Activated CD8-positive, alpha-beta memory T cell treated with anti-CD3 and anti-CD28 coated beads, Interleukin-2, amount 50 U/mL, for 48 hours (primary cell): Measurements from ENCODE around the gene SCPEP1.
A peak's percentile ranks its signal among the peaks of the same experiment; 100 is the strongest.

Source experiments
- DNase-seq: peaks from one replicate; pipeline ENCODE4 v3.0.0-alpha.2; 2020

Gene SCPEP1

DNA sequence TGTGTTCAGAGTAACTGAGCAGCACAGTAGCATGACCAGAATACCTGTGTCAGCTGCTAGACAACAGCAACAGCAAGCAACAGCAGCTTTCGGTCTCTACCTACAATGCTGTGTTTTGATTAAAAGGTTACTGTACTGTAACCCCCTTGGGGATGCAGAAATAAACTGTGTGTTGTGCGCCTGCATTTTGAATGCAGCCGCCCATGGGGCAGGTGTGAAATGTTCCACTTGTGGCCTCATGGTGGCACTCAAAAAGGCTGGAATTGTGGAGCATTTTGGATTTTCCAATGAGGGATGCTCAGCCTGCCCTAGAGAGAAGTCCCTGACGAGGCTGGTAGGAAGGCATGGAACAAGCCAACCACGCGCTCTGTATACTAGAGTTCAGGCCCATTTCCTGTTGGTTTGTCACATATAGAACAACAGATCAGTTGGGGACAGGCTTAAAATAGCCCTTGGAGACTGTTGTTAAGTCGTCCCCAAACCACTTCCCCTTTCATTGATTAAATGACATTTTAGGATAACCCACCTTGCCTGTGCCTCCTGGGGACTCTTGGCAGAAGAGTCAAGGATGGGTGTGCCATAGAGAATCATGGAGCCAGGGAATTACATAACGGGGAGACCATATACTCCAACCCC lies 27.1 kb downstream of the SCPEP1 start:
- no peak for DNase-seq

DNA sequence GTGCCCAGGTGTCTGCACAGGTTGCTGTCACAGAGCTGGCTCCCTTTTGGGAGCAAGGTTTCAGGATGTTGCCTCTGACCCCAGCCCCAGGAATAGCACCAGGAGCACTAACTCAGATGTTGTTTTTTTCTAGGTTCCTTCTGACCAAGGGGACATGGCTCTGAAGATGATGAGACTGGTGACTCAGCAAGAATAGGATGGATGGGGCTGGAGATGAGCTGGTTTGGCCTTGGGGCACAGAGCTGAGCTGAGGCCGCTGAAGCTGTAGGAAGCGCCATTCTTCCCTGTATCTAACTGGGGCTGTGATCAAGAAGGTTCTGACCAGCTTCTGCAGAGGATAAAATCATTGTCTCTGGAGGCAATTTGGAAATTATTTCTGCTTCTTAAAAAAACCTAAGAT lies 28.1 kb downstream of the SCPEP1 start:
- DNase-seq = no peak

DNA sequence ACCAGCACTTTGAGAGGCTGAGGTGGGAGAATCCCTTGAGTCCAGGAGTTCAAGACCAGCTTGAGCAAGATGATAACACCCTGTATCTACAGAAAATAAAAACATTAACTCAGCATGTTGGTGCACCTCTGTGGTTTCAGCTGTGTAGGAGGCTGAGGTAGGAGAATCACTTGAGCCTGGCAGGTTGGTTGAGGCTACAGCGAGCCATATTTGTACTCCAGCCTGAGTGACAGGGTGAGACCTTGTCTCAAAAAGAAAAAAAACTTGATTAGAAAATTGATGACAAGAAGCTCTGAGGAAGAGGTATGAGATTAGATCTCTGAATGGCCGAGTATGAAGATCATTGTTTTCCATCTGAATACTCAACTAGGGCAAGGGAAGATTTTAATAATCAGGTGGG lies 31.0 kb downstream of the SCPEP1 start:
- no peak for DNase-seq

DNA sequence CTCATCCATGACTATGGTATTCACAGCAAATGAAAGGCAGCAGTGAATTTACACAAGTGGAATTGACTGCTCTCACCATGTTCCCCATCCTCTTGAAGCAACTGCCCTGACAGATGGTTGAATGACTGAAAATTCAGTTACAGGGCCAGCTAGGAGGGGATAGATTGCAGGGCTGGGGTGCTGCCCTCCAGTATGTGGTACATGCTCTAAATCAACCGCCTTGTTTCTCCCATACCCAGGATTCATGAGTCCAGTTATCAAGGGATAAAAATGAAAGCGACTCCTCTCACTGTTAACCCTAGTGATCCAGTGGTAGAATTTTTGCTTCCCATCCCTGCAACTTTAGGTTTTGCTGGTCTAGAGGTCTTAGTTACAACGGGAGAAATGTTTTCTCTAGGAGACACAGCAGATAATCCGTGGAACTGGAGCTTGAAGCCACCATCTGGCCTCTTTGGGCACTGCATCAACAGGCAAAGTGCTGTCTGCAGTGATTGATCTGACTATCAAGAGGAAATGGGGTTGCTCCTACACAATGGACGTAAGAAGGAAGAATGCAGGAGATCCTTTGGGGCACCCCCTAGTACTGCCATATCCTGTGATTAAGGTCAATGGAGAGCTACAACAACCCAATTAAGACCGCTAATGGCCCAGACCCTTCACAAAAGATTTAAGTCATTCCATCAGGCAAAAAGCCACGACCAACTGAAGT lies 32.0 kb downstream of the SCPEP1 start:
- DNase-seq = peak; percentile 66

DNA sequence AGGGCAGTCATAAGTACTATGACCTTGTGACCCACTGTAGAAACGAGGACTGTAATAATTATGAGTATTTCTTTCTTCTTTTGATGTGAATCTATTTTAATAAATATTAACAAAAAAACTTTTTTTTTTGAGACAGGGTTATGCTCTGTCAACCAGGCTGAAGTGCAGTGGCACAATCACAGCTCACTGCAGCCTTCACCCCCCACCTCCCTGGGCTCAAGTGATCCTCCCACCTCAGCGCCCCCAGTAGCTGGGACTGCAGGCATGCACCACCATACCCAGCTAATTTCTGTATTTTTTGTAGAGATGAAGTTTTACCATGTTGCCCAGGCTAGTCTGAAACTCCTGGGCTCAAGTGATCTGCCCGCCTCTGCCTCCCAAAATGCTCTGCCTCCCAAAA lies 32.6 kb downstream of the SCPEP1 start:
- no peak for DNase-seq

DNA sequence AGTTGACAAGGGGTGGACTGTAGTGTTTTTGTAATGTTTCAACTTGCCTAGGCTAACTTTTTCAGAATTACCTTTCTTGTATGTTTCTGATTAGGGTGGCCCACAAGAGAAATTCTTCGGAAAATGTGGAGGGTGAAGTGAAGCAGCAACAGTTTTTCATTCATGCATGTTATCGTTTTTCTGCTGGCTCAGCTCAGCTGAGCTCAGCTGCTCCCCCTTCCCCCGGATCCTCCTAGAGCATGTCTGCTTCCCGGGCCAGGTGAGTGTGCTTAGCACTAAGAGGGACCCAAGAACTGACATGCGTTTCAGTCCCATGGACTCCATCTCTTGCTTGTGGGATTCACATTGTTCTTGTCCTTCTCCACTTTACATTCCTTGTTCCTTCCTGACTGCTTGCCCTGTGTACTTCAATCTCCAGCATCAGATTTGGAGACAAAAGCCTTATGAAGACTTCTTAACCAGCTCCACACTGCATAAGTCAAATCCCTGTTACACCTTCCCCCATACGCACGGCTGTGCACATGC lies 33.6 kb downstream of the SCPEP1 start:
- DNase-seq = no peak

DNA sequence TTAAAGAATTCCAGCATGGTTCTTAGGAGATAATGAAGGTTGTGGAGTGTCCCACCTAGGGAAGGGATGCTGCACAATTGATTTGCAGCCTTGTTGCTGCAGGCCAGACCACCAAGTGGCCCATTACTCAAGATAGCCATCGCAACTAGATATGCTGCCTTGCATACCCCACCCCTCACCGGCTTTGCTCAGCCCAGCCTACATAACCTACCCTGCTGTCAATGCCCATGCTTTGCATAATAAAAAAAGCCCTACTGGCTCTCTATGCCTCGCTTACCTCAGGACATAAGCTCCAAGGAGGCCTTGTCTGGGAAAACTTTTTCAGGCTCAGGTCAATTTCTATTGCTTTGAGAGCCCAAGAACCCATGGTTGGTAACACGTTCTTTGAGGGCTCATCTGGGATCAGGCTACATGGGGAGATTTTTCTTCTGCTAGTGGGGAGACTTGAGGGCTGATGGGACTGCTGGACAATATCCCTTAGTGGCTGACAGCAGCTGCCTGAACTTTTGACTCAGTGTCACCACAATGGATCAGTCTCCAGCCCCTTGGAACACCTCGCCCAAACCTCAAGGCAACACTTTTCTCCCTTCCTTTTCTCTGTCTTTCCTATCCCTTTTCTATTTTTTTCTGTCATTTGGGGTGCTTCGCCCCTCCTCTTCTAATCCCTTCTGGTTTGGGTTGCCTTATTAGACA lies 38.3 kb downstream of the SCPEP1 start:
- no peak for DNase-seq

DNA sequence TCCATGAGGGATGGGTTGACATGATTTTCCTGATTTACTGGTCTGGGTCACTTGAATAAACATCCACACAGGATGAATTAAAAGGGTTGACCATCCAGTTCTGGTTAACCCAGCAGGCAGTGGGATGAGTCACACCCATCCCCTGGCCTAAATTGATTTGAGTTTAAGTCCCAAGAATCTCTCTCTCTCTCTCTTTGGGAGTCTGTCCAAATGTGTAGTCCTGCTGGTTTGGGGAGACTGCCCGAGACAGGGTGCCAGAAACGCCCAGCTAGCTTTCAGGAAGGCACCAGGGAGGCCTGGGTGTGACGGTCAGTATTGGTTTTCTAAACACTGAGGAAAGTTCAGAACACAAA lies 38.8 kb downstream of the SCPEP1 start:
- DNase-seq = no peak

DNA sequence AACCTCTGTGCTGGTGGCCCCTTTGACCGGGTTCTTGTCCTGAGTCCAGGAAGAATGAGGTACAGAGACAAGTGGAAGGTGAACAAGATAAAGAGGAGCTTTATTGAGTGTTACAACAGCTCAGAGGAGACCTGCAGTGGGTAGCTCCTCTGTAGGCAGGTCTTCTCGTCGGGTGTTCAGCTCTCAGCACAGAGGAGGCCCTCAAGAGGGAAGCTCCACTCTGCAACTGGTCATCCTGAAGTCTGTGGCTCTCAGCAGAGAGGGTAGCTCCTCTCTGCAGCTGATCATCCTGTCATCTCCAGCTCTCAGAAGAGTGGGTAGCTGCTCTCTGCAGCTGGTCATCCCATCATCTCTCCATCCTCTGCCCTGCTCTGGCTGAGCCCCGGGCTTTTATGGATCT lies 39.7 kb downstream of the SCPEP1 start:
- no peak for DNase-seq

DNA sequence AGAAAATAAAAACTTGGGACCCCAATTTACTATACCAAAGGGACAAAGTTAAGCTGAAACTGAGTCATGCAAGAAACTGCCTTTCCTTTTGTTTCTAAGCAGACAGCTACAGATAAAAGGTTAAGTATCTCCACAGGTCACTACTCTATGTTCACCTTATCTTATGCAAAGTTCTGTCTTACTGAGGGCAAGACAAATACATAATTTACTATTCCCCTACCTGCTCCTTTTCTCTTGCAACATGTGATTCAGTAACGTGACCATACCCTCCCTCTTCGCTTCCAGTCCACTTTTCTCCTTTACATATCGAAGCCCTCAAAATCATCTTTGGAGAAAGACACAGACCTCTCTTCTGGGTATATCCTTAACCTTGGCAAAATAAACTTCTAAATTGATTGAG lies 42.3 kb downstream of the SCPEP1 start:
- no peak for DNase-seq

DNA sequence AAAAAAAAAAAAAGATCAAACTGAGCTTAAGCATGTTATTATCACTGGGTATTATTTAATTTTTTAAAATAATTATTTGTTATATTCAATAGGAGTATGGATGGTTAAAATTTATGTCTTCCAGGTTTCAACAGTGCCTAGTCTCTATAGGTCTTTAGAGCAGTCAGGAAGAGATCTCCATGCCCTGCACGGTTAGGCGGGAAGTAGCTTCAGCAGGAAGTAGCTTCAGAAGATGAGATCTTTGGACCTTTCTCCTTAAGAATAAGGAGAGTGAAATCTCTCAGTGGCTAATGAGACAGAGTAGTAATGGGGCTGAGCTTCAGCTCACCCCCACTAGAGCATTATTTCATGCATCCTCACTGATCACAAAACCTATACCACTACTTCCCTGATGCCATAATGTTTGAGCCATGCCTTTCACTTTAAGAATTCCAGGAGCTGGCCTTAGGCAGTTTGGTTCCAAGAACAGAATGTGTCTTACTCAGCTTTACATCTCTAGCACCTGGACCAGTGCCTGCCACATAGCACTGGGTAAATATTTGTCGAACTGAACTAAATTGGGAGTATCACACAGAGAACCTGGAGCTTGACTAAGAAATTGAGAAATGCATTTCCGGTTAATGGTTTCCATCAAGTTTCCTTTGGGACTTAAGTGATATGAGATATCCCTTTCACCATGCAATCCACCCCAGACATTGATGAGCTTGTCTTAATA lies 43.5 kb downstream of the SCPEP1 start:
- no peak for DNase-seq

DNA sequence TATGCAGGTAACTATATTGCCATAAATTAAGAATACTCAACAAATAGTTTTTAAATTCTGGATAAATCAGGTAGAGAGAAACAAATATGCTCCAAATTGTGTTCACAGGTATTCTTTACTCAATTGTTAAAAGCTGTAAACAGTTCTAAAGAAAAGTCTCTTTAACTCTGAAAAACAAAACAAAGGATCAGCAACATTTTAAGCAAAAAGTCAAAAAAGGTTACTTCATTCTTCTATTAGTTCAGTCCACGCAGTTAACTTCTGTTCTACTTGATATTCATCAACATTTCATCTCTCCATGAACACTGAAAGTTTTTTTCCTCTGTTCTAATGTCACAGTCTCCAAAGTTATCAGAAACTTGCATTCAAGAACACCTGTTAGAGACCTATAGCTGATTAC lies 47.9 kb downstream of the SCPEP1 start:
- DNase-seq = no peak

DNA sequence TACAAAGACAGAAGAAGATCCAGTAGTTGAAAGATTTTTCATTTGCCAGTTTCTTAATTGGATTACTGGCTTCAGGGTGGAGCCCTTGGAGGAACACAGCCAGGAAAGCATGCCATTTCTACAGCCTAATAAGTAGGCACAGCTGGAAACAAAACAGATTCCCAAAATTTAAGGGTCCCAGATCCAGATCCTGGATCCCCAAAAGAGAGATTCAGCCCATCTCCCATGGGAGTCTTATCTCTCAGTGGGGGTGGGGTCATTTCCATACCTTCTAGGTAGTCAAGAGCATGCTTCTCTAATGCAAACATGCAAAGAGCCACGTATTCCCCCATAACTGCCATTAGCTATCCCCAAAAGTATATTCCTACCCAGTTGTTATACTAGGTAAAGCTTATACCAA lies 49.9 kb downstream of the SCPEP1 start:
- DNase-seq = no peak

DNA sequence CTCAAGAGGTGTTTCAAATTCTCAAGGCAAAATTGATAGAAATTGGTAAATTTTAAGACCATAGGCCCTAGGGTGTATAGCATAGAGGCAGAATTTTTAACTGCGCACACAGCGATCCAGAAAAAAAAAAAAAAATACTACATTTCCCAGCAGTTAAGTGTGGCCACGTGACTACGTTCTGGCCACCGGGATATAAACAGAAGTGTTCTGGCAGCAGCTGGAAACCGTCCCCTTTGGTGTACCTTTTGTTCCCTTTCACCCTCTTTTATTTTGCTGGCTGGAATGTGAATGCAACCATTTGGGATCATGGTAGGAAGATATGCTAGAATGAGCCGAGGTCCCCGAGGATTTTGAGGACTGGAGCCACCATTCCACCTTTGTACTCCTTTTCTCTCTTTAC lies 54.4 kb downstream of the SCPEP1 start:
- DNase-seq = no peak

DNA sequence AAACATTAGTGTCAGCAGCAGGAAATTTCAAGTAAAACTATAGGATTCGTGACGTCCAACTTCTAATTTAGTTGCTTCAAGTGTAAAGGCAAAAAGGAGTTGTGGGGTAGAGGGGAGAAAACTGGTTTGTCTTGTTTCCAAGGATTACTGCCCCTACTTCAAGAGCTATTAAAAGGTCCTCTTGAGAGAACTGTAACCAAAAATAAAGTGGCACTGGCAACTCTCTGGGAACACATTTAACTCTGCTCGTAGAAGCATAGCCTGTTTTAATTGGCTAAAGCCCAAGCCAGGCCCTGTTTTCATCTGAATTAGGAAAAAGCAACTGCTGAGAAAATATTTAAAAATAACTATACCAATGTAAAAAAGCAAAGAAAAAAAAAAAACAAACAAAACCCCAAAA lies 55.4 kb downstream of the SCPEP1 start:
- no peak for DNase-seq

DNA sequence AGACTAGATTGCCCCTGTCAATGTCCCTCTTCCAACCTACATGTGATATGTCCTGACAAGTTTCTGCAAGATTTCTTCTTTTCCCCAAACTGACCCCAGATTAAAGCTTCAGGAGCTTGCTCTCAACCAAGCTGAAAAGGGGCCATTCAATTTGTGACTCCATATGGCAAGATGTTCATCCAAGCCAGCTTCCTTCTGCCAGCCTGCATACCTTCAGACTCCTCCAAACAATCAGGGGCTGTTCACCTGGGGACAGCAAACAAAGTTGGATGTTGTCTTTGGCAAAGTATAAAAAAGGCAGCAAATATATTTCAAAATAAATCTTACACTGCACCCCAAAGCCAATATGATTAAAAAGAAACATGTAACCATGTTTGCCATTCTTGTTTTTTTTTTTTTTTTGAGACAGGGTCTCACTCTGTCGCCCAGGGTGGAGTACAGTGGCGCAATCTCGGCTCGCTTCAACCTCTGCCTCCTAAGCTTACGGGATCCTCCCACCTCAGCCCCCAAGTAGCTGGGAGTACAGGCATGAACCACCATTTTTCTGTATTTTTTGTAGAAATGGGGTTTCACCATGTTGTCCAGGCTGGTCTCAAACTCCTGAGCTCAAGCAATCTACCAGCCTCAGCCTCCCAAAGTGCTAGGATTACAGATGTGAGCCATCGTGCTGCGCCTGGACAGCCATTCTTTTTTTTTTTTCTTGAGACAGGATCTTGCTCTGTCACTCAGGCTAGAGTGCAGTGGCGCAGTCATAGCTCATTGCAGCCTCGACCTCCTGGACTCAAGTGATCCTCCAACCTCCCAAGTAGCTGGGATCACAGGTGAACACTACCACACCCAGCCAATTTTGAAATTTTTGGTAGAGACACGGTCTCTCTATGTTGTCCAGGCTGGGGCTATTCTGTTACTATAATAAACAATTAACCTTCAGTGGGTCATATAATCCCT lies 57.1 kb downstream of the SCPEP1 start:
- DNase-seq = no peak

DNA sequence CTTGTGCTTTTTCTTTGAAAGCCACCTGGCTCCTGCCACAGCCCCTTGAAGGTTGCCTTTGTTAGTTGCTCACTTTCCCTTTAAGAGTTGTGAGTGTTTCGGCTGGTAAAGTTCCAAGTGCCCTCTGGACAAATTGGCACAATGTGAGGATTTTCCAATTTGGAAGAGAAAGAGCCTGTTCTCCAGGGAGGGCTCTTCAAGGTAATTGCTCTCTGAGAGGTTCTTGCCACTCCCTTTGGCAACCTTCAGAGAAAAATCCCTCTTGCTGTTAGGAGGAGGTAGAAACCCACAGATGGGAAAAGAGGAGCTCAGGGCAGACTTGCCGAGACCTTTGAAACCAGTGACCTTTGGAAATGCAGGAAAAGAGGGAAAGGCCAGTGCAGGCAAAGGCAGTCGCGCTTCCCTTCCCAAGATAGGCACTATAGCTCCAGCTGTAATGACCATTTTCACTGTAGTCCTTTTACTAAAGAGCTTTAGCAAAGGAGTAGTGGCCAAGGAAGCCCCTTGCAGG lies 58.1 kb downstream of the SCPEP1 start:
- DNase-seq = no peak

DNA sequence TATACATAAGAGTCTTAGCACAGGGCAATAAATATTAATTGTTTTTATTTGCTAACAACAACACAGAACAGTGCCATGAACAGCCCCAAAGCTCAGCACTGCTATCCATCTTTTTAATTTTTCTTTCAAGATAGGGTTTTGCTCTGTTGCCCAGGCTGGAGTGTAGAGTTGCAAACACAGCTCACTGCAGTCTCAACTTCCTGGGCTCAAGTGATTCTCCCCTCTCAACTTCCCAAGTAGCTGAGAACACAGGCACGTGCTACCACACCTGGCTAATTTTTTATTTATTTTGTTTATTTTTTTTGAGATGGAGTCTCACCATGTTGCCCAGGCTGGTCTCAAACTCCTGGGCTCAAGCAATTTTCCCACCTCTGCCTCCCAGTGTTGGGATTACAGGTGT lies 59.5 kb downstream of the SCPEP1 start:
- DNase-seq = no peak

DNA sequence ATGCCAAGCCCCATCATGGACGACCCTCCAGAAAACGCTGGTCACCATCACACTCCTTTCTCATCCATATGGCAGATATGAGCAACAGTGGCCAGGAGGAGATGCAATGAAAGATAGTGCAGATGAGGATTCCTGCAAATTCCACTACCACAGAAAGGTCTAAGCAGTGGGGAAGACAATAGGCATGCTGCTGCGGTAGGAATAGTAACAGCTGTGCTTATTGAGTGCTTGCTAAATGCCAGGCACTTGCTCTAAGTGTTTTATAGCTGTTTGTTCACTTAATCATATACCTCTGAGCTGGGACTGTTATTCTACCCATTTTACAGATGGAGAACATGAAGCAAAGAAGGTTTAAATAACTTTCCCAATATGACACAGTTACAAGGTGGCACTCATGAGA lies 60.6 kb downstream of the SCPEP1 start:
- no peak for DNase-seq

DNA sequence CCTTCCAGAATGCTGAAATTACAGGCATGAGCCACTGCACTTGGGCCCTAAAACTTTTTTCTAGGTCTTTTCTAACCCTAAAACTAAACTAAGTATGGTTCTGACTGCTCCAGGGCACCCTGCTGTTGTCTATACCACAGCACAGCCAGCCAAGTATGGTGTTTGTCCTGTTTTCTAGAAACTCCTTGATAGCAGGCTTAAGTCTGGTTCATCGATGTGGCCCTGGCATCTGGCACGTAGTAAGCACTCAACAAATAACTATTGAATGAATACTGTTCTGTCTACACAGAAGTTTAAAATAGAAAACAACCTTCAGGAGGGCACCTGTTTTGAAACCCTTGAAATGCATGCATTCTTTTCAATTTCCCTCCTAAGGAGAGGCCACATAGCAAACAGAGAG lies 62.6 kb downstream of the SCPEP1 start:
- DNase-seq = no peak

DNA sequence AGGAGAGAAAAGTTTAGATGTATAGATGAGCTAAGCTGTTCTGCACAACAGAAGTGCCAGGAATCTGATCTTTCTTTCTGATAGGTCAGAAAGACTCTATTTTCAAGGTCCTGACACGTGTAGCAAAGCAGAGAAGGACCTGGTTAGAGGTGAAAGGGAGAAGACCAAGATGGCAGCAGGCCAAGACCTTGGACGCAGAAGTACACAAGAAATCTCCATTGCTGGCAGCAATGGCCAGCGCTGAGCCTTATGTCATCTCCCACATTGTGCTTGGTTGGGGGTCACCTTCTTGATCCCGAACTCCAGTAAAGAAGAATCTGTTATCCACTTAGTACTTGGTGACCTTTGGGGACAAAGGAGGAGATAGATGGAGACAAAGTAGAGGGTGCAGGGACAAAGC lies 65.3 kb downstream of the SCPEP1 start:
- no peak for DNase-seq
